Measurements from ENCODE around the gene GXYLT2. TPM values are rescaled to one million over a fixed set of nuclear protein-coding genes. Genes with fewer than 3 reads are reported as not detected.

The GXYLT2 gene
- total and polyA plus RNA-seq, 10 of the 15 experiments (the other 5 are each of a cell fraction or from before 2014, with no cell fraction given): 0.27 to 2.6 (median 0.78) TPM

DNA sequence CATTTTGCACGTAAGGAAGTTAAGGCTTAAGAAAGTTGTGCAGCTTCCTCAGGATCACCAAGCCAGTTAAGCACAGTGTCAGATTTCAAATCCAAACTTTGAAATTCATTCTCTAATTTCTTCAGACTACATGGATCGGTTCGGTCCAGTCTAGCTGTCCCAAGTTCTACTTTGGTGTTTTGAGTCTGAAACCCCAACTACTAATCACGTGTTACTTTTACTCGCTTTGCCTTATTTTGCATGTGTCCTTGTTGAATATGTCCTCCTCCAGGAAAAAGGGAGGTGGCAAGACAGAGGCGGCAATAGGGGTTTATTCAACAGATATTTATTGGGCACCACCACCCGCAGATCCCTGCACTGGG is 522 bp upstream of the GXYLT2 start (continued):
- TF ChIP-seq NFYA (IDR thresholded peaks at IDR 0.05; ENCODE audit: borderline replicate concordance, low read depth, low read length): no peak
- TF ChIP-seq, protein P1, sequence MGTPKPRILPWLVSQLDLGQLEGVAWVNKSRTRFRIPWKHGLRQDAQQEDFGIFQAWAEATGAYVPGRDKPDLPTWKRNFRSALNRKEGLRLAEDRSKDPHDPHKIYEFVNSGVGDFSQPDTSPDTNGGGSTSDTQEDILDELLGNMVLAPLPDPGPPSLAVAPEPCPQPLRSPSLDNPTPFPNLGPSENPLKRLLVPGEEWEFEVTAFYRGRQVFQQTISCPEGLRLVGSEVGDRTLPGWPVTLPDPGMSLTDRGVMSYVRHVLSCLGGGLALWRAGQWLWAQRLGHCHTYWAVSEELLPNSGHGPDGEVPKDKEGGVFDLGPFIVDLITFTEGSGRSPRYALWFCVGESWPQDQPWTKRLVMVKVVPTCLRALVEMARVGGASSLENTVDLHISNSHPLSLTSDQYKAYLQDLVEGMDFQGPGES (IDR thresholded peaks at IDR 0.05): no peak

DNA sequence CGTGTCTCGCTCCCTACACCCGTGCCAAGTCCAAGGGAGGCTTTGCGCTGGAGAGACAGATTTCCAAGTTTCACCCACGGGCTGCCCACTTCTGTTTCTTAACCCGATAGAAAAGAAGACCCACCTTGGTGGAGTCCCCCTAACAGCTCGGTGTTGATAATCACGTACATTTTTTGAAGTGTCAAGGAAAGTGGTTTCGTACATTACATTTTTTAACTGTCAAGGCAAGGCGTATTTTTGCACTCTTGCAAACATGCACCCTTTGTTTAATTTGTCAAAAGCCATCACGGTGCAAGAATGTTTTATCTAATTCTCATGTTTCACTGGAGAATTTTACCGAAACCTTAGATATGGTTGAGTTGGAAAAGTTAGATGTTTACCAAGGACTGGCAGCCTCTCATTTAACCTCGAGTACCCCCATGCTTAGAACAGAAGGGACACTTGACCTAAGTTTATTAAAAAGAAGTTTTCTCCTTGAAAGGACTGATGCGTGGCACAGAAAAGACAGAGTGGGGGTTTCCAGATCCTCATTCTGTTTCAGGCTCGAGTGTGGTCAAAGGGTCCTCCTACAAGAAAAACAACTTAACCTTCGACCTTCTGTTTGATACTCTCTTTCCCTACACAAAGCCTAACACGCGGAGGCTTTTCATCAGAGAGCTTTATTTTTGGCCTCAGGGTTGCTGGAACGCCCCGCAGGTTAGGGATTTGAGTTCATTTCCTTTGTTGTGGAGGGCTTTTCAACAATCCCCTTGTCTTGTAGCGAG is 882 bp downstream of the GXYLT2 start:
- Histone ChIP-seq H3K4me1 (ENCODE audit: control insufficient read depth, insufficient read depth, low read length) (0 out of 2 replicates have a peak, but pooled peaks cover 5% of the 10 kb centered on the region), H3K79me2 (ENCODE audit: control insufficient read depth, insufficient read depth, low read length) (no peaks in the 10 kb centered on the region), H3K27ac (ENCODE audit: control insufficient read depth, insufficient read depth) (no peak overlapping the region), H4K20me1 (ENCODE audit: control insufficient read depth, insufficient read depth) (no peaks in the 10 kb centered on the region), H3K9ac (ENCODE audit: control insufficient read depth, insufficient read depth, low read length) (no peak overlapping the region), H3K4me2 (ENCODE audit: control insufficient read depth, insufficient read depth) (peak overlapping the region; percentile 51), H2AFZ (ENCODE audit: control insufficient read depth, low read depth, low read length) (no peak overlapping the region), H3K4me3 (0 out of 2 replicates have a peak overlapping the region, but pooled peaks have one; percentile 43), H3K36me3 (ENCODE audit: control insufficient read depth in 2 of 2, insufficient read depth in 2 of 2, low read length in 1 of 2) (no peaks in the 10 kb centered on the region), H3K9me3 (replicated peaks; ENCODE audit: control insufficient read depth, insufficient read depth, low read length) (no peaks in the 10 kb centered on the region), H3K27me3 (replicated peaks in 1 of 2; ENCODE audit: control insufficient read depth in 2 of 2, insufficient read depth in 2 of 2, low read length in 1 of 2) (peaks cover 3 to 4% of the 10 kb centered on the region in 2 experiments; a peak in 3 of 4 replicates)
- in situ Hi-C loops (cut with MboI): no loop called here
- WGBS (ENCODE audit: insufficient coverage, insufficient replicate concordance, low lambda C conversion rate, missing lambda C conversion rate): 34% methylated on average over 18 of the region's 21 CpGs
- DNase-seq (ENCODE audit: low read depth, low spot score) (no peak), ATAC-seq (no peak), FAIRE-seq (no peak)
- ChIA-PET POLR2A (no interaction called here), CTCF (interaction anchor here (0.8 kb wide), 1 partner anchor 46 kb away, joined by 3 read pairs; no protein-coding TSS in a partner anchor), SMC1A (ENCODE audit: uncharacterized antibody, unreplicated experiment) (interaction anchor here (1.6 kb wide), 1 partner anchor 11 kb away, joined by 3 read pairs; no protein-coding TSS in a partner anchor), RAD21 (ENCODE audit: unreplicated experiment) (no interaction called here)
- TF ChIP-seq EZH2 (IDR thresholded peaks at IDR 0.05; ENCODE audit: borderline replicate concordance, control insufficient read depth, low read depth, low read length) (0 out of 2 replicates have a peak, but pooled peaks have one; percentile 45), NR2F1 (conservative IDR thresholded peaks at IDR 0.05) (0 out of 2 replicates have a peak, but pooled peaks have one; percentile 15), ZZZ3 (IDR thresholded peaks at IDR 0.05; ENCODE audit: control insufficient read depth, insufficient read length, low read depth) (no peak), NFIC (IDR thresholded peaks at IDR 0.05; ENCODE audit: low read depth, low read length) (peak; percentile 21; the same call in 1 of the 2 replicates)
- intact Hi-C loops (cut with micrococcal nuclease; ENCODE audit: unreplicated experiment): no loop called here
- BruUV-seq (replicated peaks): no TSS peak

All from GM12878 (cell line).